NCI-H524 (cell line): ENCODE measurements around the gene WASF2.
"Not testable (repeated sequence)": the region's sequence is repeated elsewhere in the genome, so short reads cannot be mapped to it uniquely, and the experiment has no call there.

Experiments used
- DNase-seq, 2 experiments: peaks; one replicate each; lab custom pipeline; 2025; lab: John Stamatoyannopoulos, UW

WASF2 gene

DNA sequence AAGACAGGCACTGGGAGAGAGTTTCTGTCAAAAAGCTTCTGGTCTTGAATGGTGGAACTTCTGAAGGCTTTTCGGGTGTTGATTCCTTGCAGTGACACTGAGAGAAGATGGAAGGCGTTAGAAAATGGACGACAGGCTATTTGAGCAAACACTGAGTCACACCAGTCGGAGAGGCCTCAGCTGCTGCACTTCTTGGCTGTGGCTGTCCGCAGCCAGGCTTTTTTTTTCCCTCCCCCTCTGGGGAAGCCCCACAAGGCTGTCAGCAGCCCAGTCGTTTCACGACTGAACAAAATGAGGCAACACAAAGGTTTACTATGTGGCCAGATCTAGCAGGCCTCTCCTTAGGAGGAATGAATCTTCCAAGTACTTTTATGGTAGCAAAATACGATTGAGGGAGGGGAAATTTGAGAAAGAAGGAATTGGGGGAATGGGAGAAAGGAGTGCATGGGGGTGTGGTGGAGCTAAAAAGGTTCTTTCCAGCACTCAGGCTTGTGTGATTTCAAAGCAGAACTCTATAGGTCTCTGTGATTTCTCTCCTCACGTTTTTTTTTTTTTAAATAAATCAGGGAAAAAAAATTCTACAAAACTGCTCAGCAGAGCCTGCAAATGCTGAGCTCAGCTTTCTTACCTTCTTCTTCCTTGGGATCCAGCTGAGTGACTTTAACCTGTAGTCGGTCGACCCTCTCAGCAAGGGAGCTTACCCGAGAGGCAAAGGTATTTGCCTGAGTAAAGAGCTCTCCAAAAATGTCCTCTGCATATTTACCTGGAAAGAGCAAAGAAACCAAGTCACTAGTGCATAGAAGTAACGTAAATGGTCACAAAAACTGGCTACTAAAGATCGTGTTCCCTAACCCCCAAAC is 71.4 kb downstream of the WASF2 start:
- no peak for DNase-seq

DNA sequence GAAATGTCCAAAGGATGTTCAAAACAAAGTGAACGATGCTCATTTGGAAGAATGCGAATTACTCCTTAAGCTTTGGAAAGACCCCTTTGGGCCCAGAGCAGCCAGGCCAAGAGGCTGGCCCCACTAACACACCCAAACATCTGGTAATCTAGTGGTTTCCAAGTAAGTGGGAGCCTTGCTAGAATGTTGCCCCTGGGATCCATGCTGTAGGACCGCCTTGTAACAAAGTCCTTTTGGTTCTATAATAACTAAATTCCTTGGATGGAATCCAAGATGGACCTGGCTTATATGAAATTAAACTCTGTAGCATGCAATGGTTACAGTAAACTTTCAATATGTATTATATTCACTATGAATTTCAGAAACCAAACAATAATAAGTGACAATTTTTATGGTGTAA is 72.3 kb downstream of the WASF2 start:
- DNase-seq, result no peak

DNA sequence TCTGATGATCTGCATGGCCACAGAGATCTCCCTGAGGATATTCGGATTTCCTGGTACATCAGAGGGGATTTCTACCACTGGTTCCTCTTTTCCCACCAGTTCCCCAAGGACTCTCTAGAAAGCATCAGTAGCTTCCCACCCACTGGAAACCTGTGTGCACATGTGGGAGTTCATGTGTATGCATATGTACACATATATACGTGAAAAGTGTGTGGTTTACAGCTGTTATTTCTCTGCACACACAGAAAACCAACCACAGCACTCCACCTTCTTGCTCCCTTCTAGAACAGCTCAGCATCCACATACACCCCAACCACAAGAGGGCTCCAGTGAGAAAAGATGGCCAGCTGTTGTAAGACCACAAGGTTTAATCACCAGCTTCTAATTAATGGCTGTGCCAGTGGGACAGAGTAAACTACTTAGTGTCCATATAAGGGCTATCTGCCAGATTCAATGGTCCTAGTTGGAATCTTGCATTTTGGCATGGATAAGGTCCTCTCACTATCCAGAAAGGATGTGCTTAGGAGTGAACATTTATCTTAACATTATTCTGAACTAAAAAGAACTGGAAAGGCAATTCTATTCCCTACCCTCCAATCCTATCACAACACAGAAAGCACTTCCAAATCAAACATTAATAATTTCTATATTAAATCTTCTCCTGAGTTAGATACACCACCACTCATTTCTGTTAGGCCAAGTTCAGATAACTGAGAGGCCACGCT is 73.4 kb downstream of the WASF2 start:
- peak; percentile 24 to 64 for DNase-seq

DNA sequence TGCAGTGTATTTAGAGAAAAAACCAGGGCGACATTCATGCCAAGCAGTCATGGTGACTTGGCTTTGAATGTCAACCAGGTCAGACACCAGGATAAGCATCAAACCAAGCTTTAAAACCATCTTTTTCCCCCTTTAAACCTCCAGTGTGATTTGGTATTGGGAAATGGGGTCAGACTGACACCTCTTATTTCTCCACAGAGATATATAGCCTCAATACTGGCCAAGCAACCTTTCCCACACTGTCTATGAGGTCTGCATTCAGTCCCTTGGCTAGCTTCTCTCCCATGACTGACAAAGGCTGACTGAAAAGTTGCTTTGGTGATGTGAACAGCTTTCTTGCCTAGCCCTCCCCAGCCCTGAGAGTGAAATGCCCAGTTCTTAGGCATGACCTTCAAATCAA is 75.9 kb downstream of the WASF2 start:
- DNase-seq, result no peak

DNA sequence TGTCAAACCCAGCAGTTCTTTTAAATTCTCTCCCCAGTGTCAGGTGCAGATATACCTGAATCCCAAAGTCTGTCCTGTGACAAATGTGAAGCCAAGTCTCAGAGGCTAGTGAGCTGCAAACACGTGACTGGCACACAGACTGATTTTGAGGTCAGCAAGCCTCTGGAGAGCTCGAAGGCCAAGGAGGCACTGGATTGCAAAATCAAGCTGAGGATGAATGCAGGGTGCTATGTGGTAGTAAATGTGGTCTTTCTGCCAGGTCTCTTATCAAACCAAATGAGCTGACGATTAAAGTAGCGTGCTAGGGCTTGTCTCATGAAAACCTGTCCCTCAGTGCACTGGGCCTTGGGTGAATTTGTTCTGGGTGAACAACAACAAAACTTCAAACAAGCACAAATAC is 77.0 kb downstream of the WASF2 start:
- DNase-seq, result no peak

DNA sequence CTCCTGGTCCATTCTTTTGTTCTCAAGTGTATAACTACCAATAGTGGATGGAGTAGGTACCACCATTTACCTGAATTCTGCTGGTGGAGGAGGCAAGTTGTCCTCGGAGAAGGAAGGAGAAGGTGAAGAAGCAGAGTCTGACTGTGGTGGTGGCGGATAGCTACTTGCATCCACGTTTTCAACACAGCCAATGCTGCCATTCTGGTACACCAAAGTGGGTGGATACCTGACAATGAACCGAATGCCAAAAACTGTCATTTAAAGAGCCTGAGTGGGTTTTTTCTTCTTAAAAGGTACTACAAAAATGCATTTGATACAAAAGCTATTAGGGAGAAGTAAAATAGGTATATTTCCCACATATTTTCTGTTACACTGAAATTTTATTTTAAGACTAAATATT is 77.5 kb downstream of the WASF2 start:
- no peak for DNase-seq

DNA sequence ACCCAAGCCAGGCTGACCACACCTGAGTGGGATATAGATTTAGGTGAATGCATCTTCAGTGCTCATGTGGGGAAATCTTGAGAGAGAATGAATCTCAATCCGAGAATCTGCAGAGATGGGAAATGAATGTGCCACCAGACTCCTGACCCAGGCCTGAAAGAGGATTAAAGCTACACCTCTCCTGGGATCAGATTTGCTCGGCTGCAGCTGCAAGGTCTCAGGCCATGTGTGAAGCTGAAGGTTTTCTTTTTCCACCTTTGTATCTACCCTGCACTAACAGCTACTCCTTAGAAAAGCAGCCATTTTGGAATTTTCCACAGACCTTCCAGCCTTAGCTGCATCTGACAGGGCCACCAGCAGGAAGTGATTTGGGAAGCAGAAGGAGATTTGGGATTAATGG is 79.3 kb downstream of the WASF2 start:
- DNase-seq, result no peak

DNA sequence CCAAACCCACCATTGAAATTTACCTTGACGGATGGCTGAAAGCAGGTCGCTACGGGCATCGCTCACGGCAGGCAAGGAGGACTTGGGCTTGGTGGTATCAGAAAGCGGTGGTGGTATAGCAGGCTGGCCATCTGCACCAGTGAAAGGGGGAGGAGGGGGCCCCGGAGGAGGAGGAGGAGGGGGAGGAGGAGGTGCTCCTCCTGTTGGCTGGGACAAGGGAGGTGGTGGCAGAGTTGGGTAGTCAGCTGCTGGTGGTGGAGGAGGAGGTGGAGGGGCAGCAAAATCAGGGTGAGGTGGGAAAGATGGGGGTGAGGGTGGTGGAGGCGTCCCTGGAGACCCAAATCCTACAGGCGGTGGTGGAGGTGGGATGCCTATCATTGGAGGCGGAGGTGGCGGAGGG is 80.3 kb downstream of the WASF2 start:
- no peak for DNase-seq

DNA sequence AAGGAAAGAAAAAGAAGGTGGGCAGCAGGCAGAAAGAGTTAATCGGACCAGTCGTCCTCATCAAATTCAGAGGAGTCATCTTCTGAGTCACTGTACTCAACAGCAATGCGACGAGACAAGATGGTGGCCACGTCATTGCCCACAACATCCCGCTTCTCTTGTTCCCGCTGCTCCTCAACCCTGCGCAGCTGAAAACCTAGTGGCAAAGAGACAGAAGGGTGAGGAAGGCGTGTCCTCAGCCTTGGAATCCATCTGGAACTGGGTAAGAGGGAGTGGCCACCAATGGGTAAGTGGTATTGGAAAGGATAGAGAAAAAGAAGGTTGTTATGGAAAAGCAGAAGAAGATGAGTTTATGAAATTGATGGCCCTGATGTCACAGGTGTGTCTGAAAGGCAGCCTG is 81.8 kb downstream of the WASF2 start:
- no peak for DNase-seq

DNA sequence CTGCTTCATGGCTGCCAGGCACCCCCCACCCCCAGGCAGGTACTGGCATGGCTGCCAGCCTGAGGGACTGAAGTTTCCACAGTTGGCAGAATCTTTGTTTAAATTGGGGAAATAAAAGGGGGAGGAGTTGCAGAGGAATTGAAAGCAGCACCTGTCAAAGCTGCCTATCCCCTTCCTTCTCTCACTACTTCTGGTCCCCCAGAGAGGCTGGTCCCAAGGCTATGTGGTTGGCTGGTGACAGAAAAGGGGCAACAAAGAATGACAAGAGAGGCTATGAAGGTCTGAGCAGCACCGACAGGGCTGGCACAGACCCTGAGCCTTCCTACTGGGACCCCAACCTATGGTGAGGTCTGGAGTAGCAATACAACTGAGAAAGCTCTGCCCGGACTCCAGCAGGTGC is 83.2 kb downstream of the WASF2 start:
- not testable (repeated sequence) for DNase-seq

DNA sequence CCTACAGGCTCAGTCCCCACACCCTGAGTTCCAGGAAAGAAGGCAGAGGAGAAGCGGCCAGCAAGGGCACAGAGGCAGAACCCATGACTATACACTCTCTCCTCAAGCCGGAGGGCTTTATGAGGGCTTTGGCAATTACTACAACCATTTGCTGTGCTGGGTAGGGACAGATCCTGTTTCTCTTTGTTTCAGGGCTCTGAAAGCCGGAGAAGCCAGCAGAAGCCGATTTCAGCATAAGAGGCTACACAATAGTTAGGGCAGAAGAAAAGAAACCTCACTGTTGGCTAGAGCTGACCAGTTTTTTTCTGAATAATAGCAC is 83.6 kb downstream of the WASF2 start:
- DNase-seq, result no peak

DNA sequence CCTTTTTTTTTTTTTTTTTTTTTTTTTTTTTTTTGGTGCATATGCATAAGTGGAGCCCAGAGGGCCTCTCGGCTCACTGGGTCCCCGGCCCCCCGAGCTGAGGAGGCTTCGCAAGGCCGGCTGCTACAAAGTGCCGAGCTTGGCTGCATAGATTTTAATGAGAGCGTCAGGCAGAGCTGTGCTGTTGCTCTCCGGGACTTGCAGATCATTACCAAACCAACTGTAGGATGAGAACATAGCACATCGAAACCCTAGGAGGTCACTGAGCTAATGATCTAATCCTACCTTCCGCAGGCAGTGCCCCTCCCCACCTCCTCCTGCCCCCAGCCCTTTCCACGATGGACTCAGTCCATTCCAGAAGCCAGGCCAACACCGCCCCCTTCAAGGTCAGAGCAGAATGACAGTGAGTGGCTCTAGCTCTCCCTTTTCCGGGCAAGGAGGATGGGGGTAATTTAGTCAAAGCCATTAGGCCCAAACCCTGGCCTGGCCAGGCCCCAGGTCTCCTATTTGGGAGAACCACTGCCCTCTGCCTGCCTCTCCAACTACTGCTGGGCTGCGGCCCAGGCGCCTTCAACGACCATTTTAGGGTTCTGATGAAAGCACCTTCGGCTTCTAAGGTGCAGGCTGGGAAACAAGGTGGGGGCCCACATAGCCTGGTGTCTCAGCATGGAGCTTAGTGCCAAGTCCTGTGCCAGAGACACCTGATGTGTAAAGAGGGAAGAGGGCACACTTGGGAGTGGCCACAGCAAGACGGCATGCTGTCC is 84.2 kb downstream of the WASF2 start:
- not testable (repeated sequence) for DNase-seq

DNA sequence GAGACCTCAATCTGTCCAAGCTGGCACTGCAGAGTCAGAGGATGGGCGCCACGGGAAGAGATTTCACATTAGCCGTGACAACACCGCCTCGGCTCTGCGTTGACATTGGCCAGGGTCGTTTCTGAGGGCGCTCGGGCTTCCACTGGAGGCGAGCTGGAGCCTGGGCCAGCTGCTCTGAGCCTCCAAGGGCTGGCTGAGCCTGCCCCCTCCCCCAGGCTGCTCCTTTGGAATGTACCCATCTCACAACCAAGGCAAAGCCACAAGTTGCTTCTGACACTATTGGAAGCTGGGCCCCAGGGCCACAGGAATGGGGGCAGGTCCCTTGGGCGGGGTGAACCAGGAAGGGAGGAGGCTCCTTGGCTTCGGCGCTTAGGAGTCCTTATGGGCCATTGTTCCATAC is 84.9 kb downstream of the WASF2 start:
- DNase-seq, result no peak

DNA sequence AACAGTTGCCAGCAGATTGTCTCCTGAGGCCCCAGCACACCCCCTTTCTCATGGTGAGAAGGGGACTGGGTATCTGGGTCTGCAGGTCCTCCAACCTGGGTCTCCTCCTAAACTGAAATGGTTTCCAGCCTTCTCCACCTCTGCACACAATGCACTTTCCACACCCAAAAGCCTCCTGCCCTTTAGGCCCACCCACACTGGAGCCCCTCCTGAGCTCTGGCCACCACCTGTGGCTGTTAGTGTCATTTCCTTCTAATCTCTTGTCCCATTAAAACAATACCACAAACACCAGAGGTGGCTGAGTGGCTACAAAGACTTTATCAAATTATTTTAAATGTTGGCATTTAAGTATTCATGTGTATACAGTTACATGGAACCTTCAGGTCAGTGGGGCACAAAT is 86.0 kb downstream of the WASF2 start:
- no peak for DNase-seq

DNA sequence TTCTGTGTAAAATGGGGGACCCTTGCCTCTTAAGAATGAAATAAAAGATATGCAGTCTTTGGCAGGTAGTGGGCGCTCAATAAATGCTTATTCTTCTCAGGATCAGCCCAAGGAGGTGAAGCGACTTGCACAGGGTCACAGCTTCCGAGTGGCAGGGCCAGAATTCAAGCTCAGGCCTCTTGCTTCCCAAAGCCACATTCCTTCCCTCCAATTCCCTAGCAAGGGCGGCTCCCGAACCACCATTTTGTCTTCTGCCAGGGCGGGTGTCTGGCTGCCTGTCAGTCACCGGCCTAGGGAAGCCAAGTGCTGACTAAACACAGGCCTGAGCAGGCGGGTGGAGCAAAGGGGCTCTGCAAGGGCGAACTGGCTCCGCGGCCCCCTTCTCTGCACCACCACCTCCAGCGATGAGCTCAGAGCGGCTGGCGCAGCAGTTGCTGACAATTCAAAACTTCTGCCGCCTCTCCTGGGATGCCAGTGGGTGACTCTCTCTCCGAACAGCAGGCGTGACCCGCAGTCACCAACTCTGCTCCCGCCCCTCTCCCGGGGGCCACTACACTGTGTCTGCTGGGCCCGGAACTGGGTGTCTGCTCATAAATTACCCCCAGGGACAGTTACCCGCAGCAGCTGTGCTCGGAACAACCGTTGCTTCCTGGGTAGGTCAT is 86.8 kb downstream of the WASF2 start:
- DNase-seq, result peak in 1 of 2 experiments; percentile 24

DNA sequence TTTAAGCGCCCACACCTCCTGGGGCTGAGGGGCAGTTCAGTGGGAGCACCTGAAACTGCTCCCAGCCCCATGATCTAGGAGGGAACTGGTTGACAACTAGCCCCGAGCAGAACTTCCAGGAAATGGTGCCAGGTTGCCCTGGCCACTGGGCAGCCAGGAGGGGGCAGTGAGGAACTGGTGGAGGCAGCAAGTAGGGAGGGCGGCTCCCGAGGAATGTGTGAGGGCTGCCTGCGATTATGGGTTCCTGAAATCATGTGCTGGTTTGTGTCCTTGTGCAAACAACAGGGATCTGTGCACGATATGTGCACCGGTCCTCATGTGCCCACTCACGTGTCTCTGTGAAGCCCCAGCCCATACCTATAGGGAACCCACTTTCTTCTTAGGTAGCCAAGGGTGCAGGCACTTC is 87.6 kb downstream of the WASF2 start:
- DNase-seq, result no peak

DNA sequence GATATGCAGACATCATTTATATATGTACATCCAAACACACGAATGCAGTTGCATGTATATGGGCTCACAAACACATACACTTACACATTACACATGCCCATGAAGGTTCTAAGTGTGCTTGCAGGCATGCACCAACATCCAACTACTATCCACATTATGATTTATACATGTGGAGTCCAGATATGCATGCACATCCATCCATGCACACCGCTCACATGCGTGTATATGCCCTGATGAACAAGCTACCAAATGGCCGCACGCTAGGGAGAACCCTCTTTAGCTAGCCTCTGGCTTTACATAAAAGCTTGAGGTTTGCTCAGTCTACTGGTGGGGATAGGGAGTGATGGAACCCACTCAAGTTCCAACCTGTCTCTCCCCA is 89.0 kb downstream of the WASF2 start:
- DNase-seq, result no peak

DNA sequence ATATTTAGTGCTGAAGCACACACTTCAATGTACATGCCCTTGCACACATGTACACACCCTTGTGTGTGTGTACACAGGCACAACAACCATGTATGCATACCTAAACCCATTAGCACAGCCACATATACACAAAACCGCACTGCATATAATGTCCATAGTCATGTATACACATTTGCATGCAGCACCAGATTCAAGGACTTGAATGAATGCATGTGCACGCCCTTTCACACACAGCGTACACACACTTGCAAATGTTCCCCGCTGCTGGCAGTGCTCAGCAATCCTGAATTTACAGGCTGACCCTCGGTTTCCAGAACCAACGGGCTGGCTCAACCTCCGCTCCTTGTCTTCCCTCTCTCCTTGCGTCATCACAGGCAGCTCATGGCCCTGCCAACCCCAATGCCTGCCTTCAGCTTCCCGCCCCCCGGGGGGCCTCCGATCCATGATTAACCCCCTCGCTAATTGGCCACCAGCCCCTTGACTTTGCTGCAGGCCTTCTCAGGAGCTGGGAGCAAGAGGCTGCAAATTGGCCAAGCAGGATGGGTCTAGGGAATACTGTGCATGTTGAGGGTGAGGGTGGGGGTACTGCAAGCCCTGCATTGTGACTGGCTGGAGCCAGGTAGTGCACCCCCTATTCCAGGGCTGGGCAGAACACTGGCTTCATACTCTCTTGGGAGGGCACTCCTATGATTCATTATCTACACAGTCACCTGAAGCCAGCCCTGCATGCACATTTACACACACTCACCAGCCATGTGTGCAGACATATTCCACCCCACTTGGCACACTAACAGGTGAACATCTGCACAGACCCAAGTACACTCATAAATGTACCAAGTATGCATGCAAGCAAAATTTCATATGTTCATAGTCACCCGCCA is 89.6 kb downstream of the WASF2 start:
- DNase-seq, result no peak

DNA sequence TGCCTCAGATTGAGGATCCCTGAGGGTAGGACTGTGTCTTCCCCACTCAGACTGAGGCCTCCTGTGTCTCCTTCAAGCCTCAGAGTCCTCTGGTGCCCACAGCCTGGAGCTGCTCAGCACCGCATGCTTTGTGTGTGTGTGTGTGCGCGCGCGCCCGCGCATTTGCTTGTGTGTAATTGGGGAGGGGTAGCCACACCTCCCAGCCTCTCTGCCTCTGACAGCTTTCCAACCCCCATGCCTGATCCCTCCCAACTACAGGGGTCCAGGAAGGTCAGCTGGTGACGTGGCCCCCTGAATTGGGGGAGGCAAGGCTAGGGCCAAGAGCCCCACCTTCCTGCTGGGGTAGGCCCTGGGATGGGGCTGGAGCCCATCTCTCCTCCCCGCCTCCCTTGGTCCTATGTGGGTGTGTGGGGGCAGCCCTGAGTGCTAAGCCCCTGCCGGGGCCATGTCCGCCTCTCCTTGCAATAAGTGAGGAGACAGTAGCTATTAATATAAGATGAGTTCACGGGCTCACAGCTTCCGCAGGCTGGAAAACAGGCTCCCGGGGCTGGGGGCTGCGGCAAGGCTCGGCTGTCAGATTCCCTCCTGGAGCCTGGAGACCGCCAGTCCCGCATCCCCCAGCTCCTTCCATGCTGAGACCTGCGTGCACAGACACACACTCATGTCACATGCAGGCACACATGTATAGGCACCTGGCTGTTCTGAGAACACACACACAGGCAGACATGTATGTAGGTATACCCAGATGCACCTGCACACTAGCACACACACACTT is 90.5 kb downstream of the WASF2 start:
- DNase-seq, result no peak

DNA sequence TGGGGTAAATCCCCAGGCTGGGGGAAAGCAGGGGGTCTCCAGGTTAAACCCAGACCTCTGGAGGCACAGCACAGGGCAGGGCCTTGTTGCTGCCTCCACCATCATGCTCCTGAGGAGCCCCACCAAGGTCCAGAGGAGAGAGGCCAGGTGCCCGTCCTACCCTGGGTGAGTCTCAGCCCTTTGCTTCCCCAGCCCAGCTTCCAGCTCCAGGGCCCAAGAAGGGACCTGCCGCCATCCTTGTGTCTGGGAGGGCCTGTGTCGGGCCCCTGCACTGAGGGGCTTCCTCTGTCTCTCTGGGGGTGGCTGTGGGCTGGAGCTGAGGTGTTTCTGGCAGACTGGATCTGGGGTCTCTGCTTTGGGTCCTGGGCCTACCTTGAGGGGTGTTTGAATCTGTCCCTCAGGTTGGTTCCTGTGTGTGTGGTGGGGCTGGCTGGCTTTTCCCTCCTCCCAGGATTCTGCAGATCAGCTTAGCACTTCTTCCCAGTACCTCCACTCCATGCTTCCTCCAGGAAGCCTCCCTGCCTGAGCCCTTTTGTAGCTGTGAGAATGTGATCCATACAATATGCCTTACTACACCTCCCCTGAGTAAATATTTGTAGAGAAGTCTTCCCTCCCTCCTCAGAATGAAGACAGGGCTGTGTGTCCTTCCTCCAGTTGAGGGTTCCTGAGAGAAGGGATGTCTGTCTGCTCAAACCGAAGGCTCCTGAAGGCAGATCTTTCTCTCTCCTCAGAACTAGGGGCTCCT is 91.4 kb downstream of the WASF2 start:
- no peak for DNase-seq
